Gastrocnemius medialis (tissue), 4 donors: ENCODE measurements around the gene BCL11A.

Experiments used
- POLR2A ChIP-seq, 2 donors: fragments of 450-650 bp; IDR thresholded peaks; one replicate each; pipeline ENCODE4 v1.6.1; 2017; ENCODE audit warnings: antibody characterized with exemption in 2 of 2, mild to moderate bottlenecking in 2 of 2, moderate library complexity in 2 of 2
- TF ChIP-seq, protein P1 (sequence below), 5 experiments: fragments of 450-650 bp in 3 of 5; fragments of 200-600 bp in 2 of 5; sonication (generic) in 2 of 5; IDR thresholded peaks in 4 of 5; conservative IDR thresholded peaks in 1 of 5; 1 replicate in 4 of 5; 2 replicates in 1 of 5; pipeline ENCODE4 v1.5.1; 2016 to 2019; ENCODE audit warnings: antibody characterized with exemption in 5 of 5, mild to moderate bottlenecking in 3 of 5, moderate library complexity in 3 of 5

DNA sequence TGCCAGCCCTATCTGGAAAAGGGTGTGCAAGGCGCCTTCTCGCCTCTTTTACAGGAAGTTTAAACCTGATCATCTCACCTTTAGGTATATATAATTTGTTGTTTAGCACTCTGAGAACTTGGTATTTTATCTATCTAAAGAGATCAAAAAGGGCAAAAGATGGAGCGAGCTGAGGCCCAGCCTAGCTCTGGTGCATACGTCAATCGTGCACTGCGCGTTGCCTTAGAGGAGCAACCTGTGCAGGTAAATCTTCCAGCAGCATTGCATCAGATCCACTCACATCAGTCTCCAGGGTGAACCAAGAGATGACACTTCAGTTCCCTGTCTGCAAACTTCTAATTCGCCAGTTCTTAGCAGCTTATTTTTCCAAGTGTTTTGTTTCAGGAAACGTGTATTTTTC lies 15.4 kb downstream of the BCL11A start:
- TF ChIP-seq, protein P1, sequence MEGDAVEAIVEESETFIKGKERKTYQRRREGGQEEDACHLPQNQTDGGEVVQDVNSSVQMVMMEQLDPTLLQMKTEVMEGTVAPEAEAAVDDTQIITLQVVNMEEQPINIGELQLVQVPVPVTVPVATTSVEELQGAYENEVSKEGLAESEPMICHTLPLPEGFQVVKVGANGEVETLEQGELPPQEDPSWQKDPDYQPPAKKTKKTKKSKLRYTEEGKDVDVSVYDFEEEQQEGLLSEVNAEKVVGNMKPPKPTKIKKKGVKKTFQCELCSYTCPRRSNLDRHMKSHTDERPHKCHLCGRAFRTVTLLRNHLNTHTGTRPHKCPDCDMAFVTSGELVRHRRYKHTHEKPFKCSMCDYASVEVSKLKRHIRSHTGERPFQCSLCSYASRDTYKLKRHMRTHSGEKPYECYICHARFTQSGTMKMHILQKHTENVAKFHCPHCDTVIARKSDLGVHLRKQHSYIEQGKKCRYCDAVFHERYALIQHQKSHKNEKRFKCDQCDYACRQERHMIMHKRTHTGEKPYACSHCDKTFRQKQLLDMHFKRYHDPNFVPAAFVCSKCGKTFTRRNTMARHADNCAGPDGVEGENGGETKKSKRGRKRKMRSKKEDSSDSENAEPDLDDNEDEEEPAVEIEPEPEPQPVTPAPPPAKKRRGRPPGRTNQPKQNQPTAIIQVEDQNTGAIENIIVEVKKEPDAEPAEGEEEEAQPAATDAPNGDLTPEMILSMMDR (IDR thresholded peaks at IDR 0.05 in 4 of 5, conservative IDR thresholded peaks at IDR 0.05 in 1 of 5): no peak
- no peak for TF ChIP-seq POLR2A (IDR thresholded peaks at IDR 0.05)
